HG03571 (cell line): ENCODE data around the gene GSN.

Experiments
- ATAC-seq: cut with Tn5 transposase; IDR thresholded peaks from one replicate; pipeline ENCODE4 v1.9.1; 2021; ENCODE audit not compliant: unreplicated experiment

The GSN gene

GRCh38 chr9:121242959-121243346 lies 25.0 kb upstream of the GSN start:
- no peak for ATAC-seq

GRCh38 chr9:121246821-121247561 lies 21.0 kb upstream of the GSN start:
- no peak for ATAC-seq

- ATAC-seq = no peak
These were observed 18.4 kb upstream of the GSN start for GRCh38 chr9:121249563-121249962.

GRCh38 chr9:121252104-121252851 lies 15.7 kb upstream of the GSN start:
- ATAC-seq = no peak

- no peak for ATAC-seq
These were observed 14.8 kb upstream of the GSN start for GRCh38 chr9:121253162-121253561.

- no peak for ATAC-seq
These were observed 14.0 kb upstream of the GSN start for GRCh38 chr9:121253821-121254501.

GRCh38 chr9:121259498-121259897 lies 8.5 kb upstream of the GSN start:
- no peak for ATAC-seq

- ATAC-seq = no peak
These were observed 8.0 kb upstream of the GSN start for GRCh38 chr9:121259935-121260334.

GRCh38 chr9:121260457-121261106 lies 7.4 kb upstream of the GSN start:
- ATAC-seq = no peak

GRCh38 chr9:121261107-121261460 lies 6.9 kb upstream of the GSN start:
- no peak for ATAC-seq

- no peak for ATAC-seq
These were observed 6.2 kb upstream of the GSN start for GRCh38 chr9:121261755-121262154.

- ATAC-seq = no peak
These were observed 5.5 kb upstream of the GSN start for GRCh38 chr9:121262423-121262822.

GRCh38 chr9:121262953-121263352 lies 5.0 kb upstream of the GSN start:
- ATAC-seq = no peak

GRCh38 chr9:121266356-121266755 lies 1.6 kb upstream of the GSN start:
- ATAC-seq = no peak

- ATAC-seq = no peak
These were observed 884 bp upstream of the GSN start for GRCh38 chr9:121266906-121267650.

- ATAC-seq = peak; percentile 34
These were observed 562 bp downstream of the GSN start for GRCh38 chr9:121268598-121268850.

GRCh38 chr9:121268851-121269641 lies 1.1 kb downstream of the GSN start:
- ATAC-seq = no peak

- ATAC-seq = no peak
These were observed 1.8 kb downstream of the GSN start for GRCh38 chr9:121269642-121270254.

GRCh38 chr9:121271368-121272341 lies 3.7 kb downstream of the GSN start:
- ATAC-seq = no peak
